HT1080 (cell line): ENCODE measurements around the gene HLA-G. TPM values are rescaled to one million over a fixed set of nuclear protein-coding genes. Genes with fewer than 3 reads are reported as not detected.

ENCODE experiments used
- DNase-seq: peaks from one replicate; pipeline ENCODE4 v3.0.0-alpha.2; 2015; ENCODE audit warnings: low read depth
- total RNA-seq: library from RNA; depleted of rRNA; stranded (reverse); fragments of >200 nt; shearing (Covaris generic); gene quantifications from 2 replicates; pipeline ENCODE4 v1.2.3, GENCODE V29; 2014

The HLA-G gene
- total RNA-seq, 1 experiment from 2014 or later = not detected

GRCh38 chr6:29816030-29816429 lies 11.6 kb upstream of the HLA-G start:
- DNase-seq = no peak

GRCh38 chr6:29818892-29819291 lies 8.7 kb upstream of the HLA-G start:
- no peak for DNase-seq

- no peak for DNase-seq
These were observed 3.5 kb upstream of the HLA-G start for GRCh38 chr6:29824144-29824543.

- no peak for DNase-seq
These were observed 1.8 kb upstream of the HLA-G start for GRCh38 chr6:29825848-29826247.

GRCh38 chr6:29826271-29826670 lies 1.4 kb upstream of the HLA-G start:
- DNase-seq = peak; percentile 51

- no peak for DNase-seq
These were observed 809 bp downstream of the HLA-G start for GRCh38 chr6:29828471-29828797.

- DNase-seq = no peak
These were observed 2.1 kb downstream of the HLA-G start for GRCh38 chr6:29829766-29830165.

GRCh38 chr6:29830409-29830808 lies 2.8 kb downstream of the HLA-G start:
- DNase-seq = no peak

- DNase-seq = no peak
These were observed 4.2 kb downstream of the HLA-G start for GRCh38 chr6:29831776-29832175.

- DNase-seq = peak; percentile 13
These were observed 7.2 kb downstream of the HLA-G start for GRCh38 chr6:29834564-29835436.

GRCh38 chr6:29839917-29840316 lies 12.3 kb downstream of the HLA-G start:
- DNase-seq = no peak

- DNase-seq = no peak
These were observed 13.4 kb downstream of the HLA-G start for GRCh38 chr6:29841030-29841429.

- DNase-seq = peak; percentile 63
These were observed 17.9 kb downstream of the HLA-G start for GRCh38 chr6:29845405-29846006.

GRCh38 chr6:29847871-29848630 lies 20.4 kb downstream of the HLA-G start:
- peak; percentile 54 for DNase-seq

GRCh38 chr6:29850011-29850553 lies 22.5 kb downstream of the HLA-G start:
- DNase-seq = no peak

GRCh38 chr6:29851190-29851589 lies 23.6 kb downstream of the HLA-G start:
- DNase-seq = no peak

- DNase-seq = no peak
These were observed 25.6 kb downstream of the HLA-G start for GRCh38 chr6:29853245-29853644.

GRCh38 chr6:29858006-29858405 lies 30.4 kb downstream of the HLA-G start:
- no peak for DNase-seq

- DNase-seq = no peak
These were observed 34.1 kb downstream of the HLA-G start for GRCh38 chr6:29861521-29862255.

GRCh38 chr6:29864037-29864810 lies 36.6 kb downstream of the HLA-G start:
- DNase-seq = no peak
